Lower leg skin (tissue), 3 donors: ENCODE measurements around the gene ACTRT2.

Experiments used
- CTCF ChIP-seq, 3 donors: fragments of 450-650 bp; IDR thresholded peaks; one replicate each; pipeline ENCODE4 v1.5.1; 2016; ENCODE audit warnings: antibody characterized with exemption in 3 of 3, mild to moderate bottlenecking in 3 of 3, moderate library complexity in 2 of 3
- POLR2A ChIP-seq, 2 donors: fragments of 450-650 bp; IDR thresholded peaks; one replicate each; pipeline ENCODE4 v1.6.1; 2016 to 2017; ENCODE audit warnings: antibody characterized with exemption in 2 of 2, mild to moderate bottlenecking in 1 of 2, moderate library complexity in 1 of 2

GRCh38 chr1:3019516-3020051 is 1.7 kb upstream of the ACTRT2 start:
- TF ChIP-seq POLR2A (IDR thresholded peaks at IDR 0.05) (no peak), CTCF (IDR thresholded peaks at IDR 0.05) (no peak)
